Transverse colon (tissue), 3 donors: ENCODE measurements around the gene CDKN1C.

Experiments used
- CTCF ChIP-seq, 5 experiments: fragments of 200-600 bp in 3 of 5; fragments of 450-650 bp in 2 of 5; sonication (generic) in 3 of 5; IDR thresholded peaks; 1 replicate in 2 of 5; 2 replicates in 3 of 5; pipeline ENCODE4 v1.5.1; 2016 to 2017; ENCODE audit warnings: antibody characterized with exemption in 5 of 5, inconsistent platforms in 3 of 5, mild to moderate bottlenecking in 2 of 5, moderate library complexity in 1 of 5
- EP300 ChIP-seq: sonication (generic); formaldehyde crosslinking; IDR thresholded peaks from one replicate; pipeline ENCODE4 v1.6.1; 2017; ENCODE audit warnings: antibody characterized with exemption, low read depth

GRCh38 chr11:2929950-2930703 lies 44.6 kb upstream of the CDKN1C start:
- TF ChIP-seq CTCF (IDR thresholded peaks at IDR 0.05): no peak
- TF ChIP-seq EP300: no peak
